ENCODE measurements around the gene ARSB.
"Not testable (repeated sequence)": the region's sequence is repeated elsewhere in the genome, so short reads cannot be mapped to it uniquely, and the experiment has no call there.

- not testable (repeated sequence) for TF ChIP-seq CHD2 (IDR thresholded peaks at IDR 0.05; ENCODE audit: low read length, partially characterized antibody); POLR2AphosphoS5 (IDR thresholded peaks at IDR 0.05; ENCODE audit: low read depth, low read length); CTCF (IDR thresholded peaks at IDR 0.05)
These were observed 252.4 kb downstream of the ARSB start for GRCh38 chr5:78732721-78733120.

Measured in SK-N-SH (cell line).